ELR (cell line): Measurements from ENCODE around the gene SPOCD1.
"Not testable (repeated sequence)": the region's sequence is repeated elsewhere in the genome, so short reads cannot be mapped to it uniquely, and the experiment has no call there.

Source experiments
- DNase-seq: peaks from one replicate; pipeline ENCODE4 v3.0.0-alpha.2; 2015; ENCODE audit warnings: low read depth

Gene SPOCD1

GRCh38 chr1:31828926-31829690, 13.3 kb upstream of the SPOCD1 start:
- no peak for DNase-seq

- no peak for DNase-seq
Observed at GRCh38 chr1:31828341-31828740, 12.5 kb upstream of the SPOCD1 start.

GRCh38 chr1:31823780-31824179, 8.0 kb upstream of the SPOCD1 start:
- DNase-seq = no peak

GRCh38 chr1:31822766-31823165, 6.9 kb upstream of the SPOCD1 start:
- no peak for DNase-seq

GRCh38 chr1:31820196-31820595, 4.4 kb upstream of the SPOCD1 start:
- not testable (repeated sequence) for DNase-seq

- no peak for DNase-seq
Observed at GRCh38 chr1:31818206-31818605, 2.4 kb upstream of the SPOCD1 start.

- DNase-seq = not testable (repeated sequence)
Observed at GRCh38 chr1:31816947-31817346, 1.1 kb upstream of the SPOCD1 start.

GRCh38 chr1:31816501-31816900, 679 bp upstream of the SPOCD1 start:
- not testable (repeated sequence) for DNase-seq

- no peak for DNase-seq
Observed at GRCh38 chr1:31815307-31815645, 546 bp downstream of the SPOCD1 start.

GRCh38 chr1:31814631-31815306, 1.1 kb downstream of the SPOCD1 start:
- DNase-seq = no peak

- no peak for DNase-seq
Observed at GRCh38 chr1:31814041-31814511, 1.7 kb downstream of the SPOCD1 start.

GRCh38 chr1:31812158-31812829, 3.5 kb downstream of the SPOCD1 start:
- no peak for DNase-seq

GRCh38 chr1:31811605-31812004, 4.2 kb downstream of the SPOCD1 start:
- peak; percentile 45 for DNase-seq

GRCh38 chr1:31809698-31810097, 6.1 kb downstream of the SPOCD1 start:
- DNase-seq = no peak

GRCh38 chr1:31807273-31808048, 8.4 kb downstream of the SPOCD1 start:
- DNase-seq = no peak

GRCh38 chr1:31805318-31805717, 10.5 kb downstream of the SPOCD1 start:
- no peak for DNase-seq

- DNase-seq = no peak
Observed at GRCh38 chr1:31804098-31804497, 11.7 kb downstream of the SPOCD1 start.

- no peak for DNase-seq
Observed at GRCh38 chr1:31803610-31804009, 12.2 kb downstream of the SPOCD1 start.

- peak; percentile 38 for DNase-seq
Observed at GRCh38 chr1:31802190-31803150, 13.4 kb downstream of the SPOCD1 start.

- DNase-seq = no peak
Observed at GRCh38 chr1:31801458-31801857, 14.4 kb downstream of the SPOCD1 start.

- DNase-seq = no peak
Observed at GRCh38 chr1:31800674-31800967, 15.2 kb downstream of the SPOCD1 start.
